Measurements from ENCODE around the gene KRTAP5-2. TPM values are rescaled to one million over a fixed set of nuclear protein-coding genes. Genes with fewer than 3 reads are reported as not detected.
"Not testable (repeated sequence)": the region's sequence is repeated elsewhere in the genome, so short reads cannot be mapped to it uniquely, and the experiment has no call there.

Gene KRTAP5-2
- polyA plus RNA-seq, 6 donors from 2014 or later: not detected

DNA sequence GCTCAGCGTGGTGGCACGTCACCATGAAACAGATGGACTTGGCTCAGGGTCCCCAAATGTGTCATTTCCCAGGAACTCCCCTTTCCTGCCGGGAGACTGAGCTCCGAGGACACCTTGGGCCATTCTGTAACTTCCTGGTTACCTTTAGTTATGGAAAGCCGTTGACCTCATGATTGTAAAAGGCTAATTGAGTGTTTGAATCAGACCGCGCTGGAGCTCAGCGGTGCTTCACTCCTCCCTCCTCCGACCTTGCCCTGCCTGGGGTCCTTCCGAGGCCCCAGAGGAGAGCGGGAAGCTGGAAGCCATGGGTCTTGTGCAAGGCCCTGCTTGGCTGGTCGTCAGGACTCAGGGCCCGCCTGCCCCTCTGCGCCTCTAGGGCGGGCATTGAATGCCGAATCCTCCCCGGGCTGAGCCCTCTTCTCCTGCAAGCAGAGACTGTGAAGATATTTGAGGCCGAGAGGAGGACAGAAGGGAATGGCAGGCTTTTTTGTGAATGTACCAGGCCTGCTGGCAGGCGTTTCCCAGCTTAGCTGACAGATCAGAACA lies 1.4 kb downstream of the KRTAP5-2 start:
- not testable (repeated sequence) for H3K4me1 Mint-ChIP-seq; H3K36me3 Mint-ChIP-seq; DNase-seq; H3K27ac Mint-ChIP-seq; ATAC-seq (ENCODE audit: low read depth in 2 of 2); H3K4me3 Mint-ChIP-seq; H3K9me3 Mint-ChIP-seq
- H3K27me3 Mint-ChIP-seq: peaks cover 47 to 70% (median 50%) of the 10 kb centered on the region in 3 donors

DNA sequence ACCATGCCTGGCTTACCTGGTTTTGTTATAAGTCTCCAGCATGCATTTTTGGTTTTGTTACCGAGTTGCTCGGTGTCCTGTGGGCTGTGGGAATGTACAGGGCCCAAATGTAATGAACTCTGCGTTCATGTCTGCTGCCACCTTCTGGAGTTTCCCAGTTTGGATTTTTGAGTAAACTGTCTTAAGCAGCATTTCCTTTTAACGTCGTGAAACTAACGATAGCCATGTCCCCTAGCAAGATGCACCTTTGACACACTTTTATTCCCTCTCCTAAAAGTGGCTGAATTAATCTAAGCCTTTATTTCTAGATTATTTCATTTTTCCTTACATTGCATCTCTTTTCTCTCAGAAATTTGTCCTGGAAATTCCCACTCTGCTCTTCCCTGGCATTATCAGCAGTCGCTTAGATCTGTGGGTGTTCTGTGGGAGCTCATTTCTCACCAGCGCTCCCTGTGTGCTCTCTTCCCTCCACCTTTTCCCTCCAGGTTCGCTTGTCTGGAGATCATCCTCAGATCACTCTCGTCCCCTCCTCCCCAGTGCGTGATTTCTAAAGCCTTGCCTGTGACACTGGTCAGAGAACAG lies 2.0 kb downstream of the KRTAP5-2 start:
- not testable (repeated sequence) for DNase-seq; H3K4me1 Mint-ChIP-seq; H3K9me3 Mint-ChIP-seq; ATAC-seq (ENCODE audit: low read depth in 2 of 2); H3K27ac Mint-ChIP-seq; H3K36me3 Mint-ChIP-seq; H3K4me3 Mint-ChIP-seq
- peaks cover 51 to 70% (median 53%) of the 10 kb centered on the region in 3 donors for H3K27me3 Mint-ChIP-seq

DNA sequence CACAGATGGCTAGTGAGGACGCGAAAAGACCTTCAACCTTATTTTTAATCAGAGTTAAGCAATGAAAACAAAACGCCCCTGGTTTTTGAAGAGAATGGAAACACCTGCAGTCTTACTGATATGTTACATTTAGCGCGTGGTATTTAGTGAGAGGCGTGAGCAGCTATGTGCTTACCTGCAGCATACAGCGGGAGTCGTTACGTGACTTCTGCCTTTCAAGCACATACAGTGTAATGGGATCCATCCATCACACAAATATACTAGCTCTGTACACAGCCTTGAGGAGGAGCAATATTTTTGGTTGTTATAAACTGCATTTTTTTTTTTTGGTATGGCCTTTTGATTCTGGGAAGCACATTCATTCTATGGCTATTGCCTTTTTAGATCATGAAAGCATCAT lies 5.5 kb downstream of the KRTAP5-2 start:
- peaks cover 0 to 13% (median 3%) of the 10 kb centered on the region in 7 donors for H3K9me3 Mint-ChIP-seq
- no peak overlapping the region for H3K27ac Mint-ChIP-seq
- H3K4me3 Mint-ChIP-seq: no peak overlapping the region
- H3K4me1 Mint-ChIP-seq: peaks cover 8 to 12% (median 12%) of the 10 kb centered on the region in 3 donors
- H3K27me3 Mint-ChIP-seq: peaks cover 38 to 60% (median 59%) of the 10 kb centered on the region in 3 donors
- no peak for ATAC-seq (ENCODE audit: low read depth in 2 of 2)
- H3K36me3 Mint-ChIP-seq: peaks cover 0 to 5% of the 10 kb centered on the region in 2 donors
- DNase-seq: no peak

DNA sequence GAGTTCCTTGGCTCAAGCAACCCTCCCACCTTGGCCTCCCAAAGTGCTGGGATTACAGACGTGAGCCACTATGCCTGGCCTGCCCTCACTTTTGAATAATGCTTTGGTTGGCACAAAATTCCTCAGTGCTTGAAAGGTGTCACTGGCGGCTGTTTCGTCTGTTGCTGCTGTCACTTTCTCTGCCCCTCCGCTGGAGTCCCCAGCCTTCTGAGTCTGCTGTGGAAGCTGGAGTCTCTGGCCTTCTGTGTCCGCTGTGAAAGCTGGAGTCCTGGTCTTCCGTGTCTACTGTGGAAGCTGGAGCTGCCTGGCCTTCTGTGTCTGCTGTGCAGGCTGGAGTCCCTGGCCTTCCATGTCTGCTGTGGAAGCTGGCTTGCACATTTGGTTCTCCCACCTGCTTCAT lies 8.1 kb downstream of the KRTAP5-2 start:
- Mint-ChIP-seq H3K4me1 (peaks cover 7 to 12% (median 8%) of the 10 kb centered on the region in 3 donors), H3K27ac (no peak overlapping the region), H3K4me3 (peak overlapping the region in 3 of 8 donors; percentile 24 to 39 (median 30)), H3K27me3 (peaks cover 32 to 51% (median 41%) of the 10 kb centered on the region in 3 donors), H3K36me3 (peaks cover 0 to 5% of the 10 kb centered on the region in 2 donors), H3K9me3 (peaks cover 0 to 15% (median 3%) of the 10 kb centered on the region in 7 donors)
- no peak for ATAC-seq (ENCODE audit: low read depth in 2 of 2)
- no peak for DNase-seq

DNA sequence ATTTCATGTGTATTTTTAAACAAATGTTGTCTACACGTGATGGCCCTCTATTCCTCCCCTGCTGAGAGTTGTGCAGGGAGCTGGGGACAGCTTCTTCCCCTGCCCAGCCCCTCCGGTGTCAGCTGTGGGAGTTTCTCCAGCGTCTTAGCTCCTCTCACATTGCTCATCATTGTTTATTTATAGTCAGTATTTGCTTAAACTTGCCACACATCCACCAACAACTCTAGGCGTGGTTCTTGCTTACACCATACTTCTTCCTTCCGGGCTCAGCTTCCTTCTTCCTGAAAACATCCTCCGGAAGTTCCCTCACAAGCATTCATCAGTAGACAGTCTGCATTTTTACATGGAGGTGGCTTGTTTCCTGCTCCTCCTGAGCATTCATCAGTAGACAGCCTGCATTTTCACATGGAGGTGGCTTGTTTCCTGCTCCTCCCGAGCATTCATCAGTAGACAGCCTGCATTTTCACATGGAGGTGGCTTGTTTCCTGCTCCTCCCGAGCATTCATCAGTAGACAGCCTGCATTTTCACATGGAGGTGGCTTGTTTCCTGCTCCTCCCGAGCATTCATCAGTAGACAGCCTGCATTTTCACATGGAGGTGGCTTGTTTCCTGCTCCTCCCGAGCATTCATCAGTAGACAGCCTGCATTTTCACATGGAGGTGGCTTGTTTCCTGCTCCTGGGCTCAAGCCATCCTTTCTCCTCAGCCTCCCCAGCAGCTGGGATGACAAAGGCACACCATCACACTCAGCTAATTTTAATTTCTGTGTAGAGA lies 8.7 kb downstream of the KRTAP5-2 start:
- Mint-ChIP-seq H3K4me3 (peak overlapping the region in 7 of 8 donors; percentile 38 to 89 (median 70)), H3K27me3 (peaks cover 32 to 49% (median 39%) of the 10 kb centered on the region in 3 donors), H3K27ac (peak overlapping the region in 3 of 6 donors; percentile 48 to 59 (median 59)), H3K4me1 (peaks cover 7 to 12% (median 8%) of the 10 kb centered on the region in 3 donors), H3K9me3 (peaks cover 0 to 15% (median 3%) of the 10 kb centered on the region in 7 donors)
- ATAC-seq (ENCODE audit: low read depth in 2 of 2): peak; percentile 54 to 72
- not testable (repeated sequence) for DNase-seq, H3K36me3 Mint-ChIP-seq

DNA sequence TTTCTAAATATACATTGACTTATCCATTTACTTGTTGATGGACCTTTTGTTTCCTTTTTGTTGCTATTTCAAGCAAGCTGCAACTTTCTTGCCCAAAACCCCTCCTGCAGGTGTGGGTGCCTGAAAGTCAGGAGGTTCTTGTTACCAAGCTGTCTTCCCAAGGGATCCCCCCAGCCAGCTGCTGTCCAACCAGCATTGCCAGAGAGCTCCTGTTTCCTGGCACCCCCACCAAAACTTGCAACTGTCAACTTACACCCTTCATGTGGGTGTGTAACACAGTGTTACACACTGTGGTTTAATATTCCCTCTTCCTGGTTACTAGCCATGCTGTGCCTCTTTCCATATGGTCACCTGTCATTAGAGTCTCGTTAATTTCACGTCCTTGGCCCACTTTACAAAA lies 11.4 kb downstream of the KRTAP5-2 start:
- H3K4me3 Mint-ChIP-seq: peak overlapping the region in 1 of 8 donors; percentile 25

DNA sequence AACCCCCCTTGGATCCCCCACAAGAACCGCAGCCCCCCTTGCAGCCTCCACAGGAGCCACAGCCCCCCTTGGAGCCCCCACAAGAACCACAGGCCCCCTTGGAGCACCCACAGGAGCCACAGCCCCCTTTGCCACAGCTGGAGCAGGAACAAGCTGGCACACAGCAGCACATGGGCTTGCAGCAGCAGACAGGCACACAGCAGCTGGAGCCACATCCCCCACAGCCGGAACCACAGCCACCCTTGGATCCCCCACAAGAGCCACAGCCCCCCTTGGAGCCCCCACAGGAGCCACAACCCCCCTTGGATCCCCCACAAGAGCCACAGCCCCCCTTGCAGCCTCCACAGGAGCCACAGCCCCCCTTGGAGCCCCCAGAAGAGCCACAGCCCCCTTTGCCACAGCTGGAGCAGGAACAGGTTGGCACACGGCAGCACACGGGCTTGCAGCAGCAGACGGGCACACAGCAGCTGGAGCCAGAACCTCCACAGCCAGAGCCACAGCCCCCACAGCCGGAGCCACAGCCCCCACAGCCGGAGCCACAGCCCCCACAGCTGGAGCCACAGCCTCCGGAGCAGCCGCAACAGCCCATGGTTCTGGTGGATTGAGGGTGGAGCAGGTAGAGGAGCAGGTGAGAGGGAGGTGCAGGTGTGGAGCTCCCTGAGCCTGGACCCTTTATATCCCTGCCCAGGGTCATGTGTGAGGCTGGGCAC lies 13.3 kb downstream of the KRTAP5-2 start, which contains the start of gene KRTAP5-1:
Gene KRTAP5-1 (minus strand): TSS at position 623 of the 710 bp plus-strand sequence. CDS start 34 bp downstream, at position 589.
- peaks cover 0 to 14% (median 8%) of the 10 kb centered on the region in 7 donors for H3K9me3 Mint-ChIP-seq
- not testable (repeated sequence) for ATAC-seq (ENCODE audit: low read depth in 2 of 2); H3K4me3 Mint-ChIP-seq; H3K4me1 Mint-ChIP-seq; H3K36me3 Mint-ChIP-seq; DNase-seq
- peaks cover 28 to 50% (median 42%) of the 10 kb centered on the region in 3 donors for H3K27me3 Mint-ChIP-seq
- peak within 1 kb of the TSS in 1 of 6 donors; percentile 63 for H3K27ac Mint-ChIP-seq

More for the DNA sequence above, 11.4 kb downstream of the KRTAP5-2 start:
- H3K27me3 Mint-ChIP-seq: peaks cover 24 to 53% (median 48%) of the 10 kb centered on the region in 3 donors
- no peak for ATAC-seq (ENCODE audit: low read depth in 2 of 2)
- H3K27ac Mint-ChIP-seq: no peak overlapping the region
- H3K9me3 Mint-ChIP-seq: peaks cover 0 to 15% (median 7%) of the 10 kb centered on the region in 7 donors
- peaks cover 0 to 5% of the 10 kb centered on the region in 2 donors for H3K36me3 Mint-ChIP-seq
- no peak for DNase-seq
- H3K4me1 Mint-ChIP-seq: peaks cover 6 to 8% (median 7%) of the 10 kb centered on the region in 3 donors

DNA sequence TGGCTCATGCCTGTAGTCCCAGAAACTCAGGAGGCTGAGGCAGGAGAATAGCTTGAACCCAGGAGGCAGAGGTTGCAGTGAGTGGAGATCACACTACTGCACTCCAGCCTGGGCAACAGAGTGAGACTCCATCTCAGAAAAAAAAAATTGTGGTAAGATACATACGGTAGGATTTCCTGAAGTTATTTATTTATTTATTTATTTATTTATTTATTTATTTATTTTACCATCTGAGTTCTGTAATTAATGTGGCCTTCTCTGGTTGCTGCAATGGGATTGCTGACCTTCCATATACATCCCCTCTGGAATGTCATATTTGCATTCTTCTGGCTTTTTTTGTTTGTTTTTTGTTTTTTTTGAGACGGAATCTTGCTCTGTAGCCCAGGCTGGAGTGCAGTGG lies 15.2 kb downstream of the KRTAP5-2 start:
- not testable (repeated sequence) for DNase-seq; H3K4me3 Mint-ChIP-seq; H3K4me1 Mint-ChIP-seq; ATAC-seq (ENCODE audit: low read depth in 2 of 2); H3K27ac Mint-ChIP-seq
- Mint-ChIP-seq H3K36me3 (peaks cover 0 to 13% of the 10 kb centered on the region in 2 donors), H3K27me3 (peaks cover 26 to 66% (median 37%) of the 10 kb centered on the region in 3 donors), H3K9me3 (peaks cover 5 to 19% (median 15%) of the 10 kb centered on the region in 7 donors)

DNA sequence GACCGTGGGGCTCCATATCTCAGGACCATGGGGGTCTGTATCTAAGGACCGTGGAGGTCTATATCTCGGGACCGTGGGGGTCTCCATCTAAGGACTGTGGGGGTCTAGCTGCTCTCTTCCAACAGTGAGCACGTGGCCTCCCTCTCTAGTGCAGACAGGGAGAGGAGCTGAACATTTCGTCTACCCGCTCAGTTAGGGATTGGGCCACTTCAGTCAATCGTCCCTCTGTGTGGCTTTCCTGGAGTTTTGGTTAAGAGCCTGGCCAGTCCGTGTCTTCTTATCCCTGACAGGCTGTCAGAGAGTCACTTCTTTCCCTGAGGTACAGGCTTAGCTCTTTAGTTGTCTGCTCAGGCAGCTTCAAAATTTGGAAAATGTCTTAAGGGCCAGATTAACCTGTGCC lies 16.1 kb downstream of the KRTAP5-2 start:
- peaks cover 25 to 57% (median 37%) of the 10 kb centered on the region in 3 donors for H3K27me3 Mint-ChIP-seq
- no peak for ATAC-seq (ENCODE audit: low read depth in 2 of 2)
- H3K9me3 Mint-ChIP-seq: peaks cover 5 to 19% (median 15%) of the 10 kb centered on the region in 7 donors
- H3K36me3 Mint-ChIP-seq: peaks cover 0 to 14% of the 10 kb centered on the region in 2 donors
- H3K27ac Mint-ChIP-seq: no peak overlapping the region
- DNase-seq: no peak
- H3K4me1 Mint-ChIP-seq: no peaks in the 10 kb centered on the region
- no peak overlapping the region for H3K4me3 Mint-ChIP-seq

DNA sequence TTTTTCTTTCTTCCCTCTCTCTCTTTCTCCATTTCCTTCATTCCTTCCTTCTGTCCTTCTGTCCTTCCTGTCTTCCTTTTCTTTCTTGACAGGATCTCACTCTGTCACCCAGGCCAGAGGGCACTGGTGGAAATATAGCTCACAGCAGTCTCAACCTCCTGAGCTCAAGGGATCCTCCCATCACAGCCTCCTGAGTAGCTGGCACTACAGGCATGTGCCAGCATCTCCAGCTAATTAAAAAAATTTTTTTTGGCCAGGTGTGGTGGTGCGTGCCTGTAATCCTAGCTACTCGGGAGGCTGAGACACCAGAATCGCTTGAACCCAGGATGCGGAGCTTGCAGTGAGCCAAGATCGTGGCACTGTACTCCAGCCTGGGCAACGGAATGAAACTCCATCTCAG lies 21.3 kb downstream of the KRTAP5-2 start:
- ATAC-seq (ENCODE audit: low read depth in 2 of 2) (no peak), DNase-seq (no peak)
- H3K4me3 Mint-ChIP-seq: peak overlapping the region in 1 of 8 donors; percentile 75
- peaks cover 5 to 17% (median 13%) of the 10 kb centered on the region in 7 donors for H3K9me3 Mint-ChIP-seq
- H3K36me3 Mint-ChIP-seq: peaks cover 0 to 14% of the 10 kb centered on the region in 2 donors
- peaks cover 17 to 46% (median 25%) of the 10 kb centered on the region in 3 donors for H3K27me3 Mint-ChIP-seq
- peaks cover 6 to 13% (median 10%) of the 10 kb centered on the region in 3 donors for H3K4me1 Mint-ChIP-seq
- H3K27ac Mint-ChIP-seq: no peak overlapping the region

DNA sequence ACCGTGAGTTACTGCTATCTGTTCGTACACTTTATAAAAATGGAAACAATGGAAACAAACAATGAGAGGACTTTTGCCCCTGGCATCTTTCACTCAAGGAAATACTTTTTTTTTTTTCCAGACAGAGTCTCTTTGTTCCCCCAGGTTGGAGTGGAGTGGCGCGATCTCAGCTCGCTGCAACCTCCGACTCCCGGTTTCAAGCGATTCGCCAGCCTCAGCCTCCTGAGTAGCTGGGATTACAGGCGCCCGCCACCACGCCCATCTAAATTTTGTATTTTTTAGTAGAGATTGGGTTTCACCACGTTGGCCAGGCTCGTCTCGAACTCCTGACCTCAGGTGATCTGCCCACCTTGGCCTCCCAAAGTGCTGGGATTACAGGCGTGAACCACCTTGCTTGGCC lies 22.3 kb downstream of the KRTAP5-2 start:
- not testable (repeated sequence) for DNase-seq

DNA sequence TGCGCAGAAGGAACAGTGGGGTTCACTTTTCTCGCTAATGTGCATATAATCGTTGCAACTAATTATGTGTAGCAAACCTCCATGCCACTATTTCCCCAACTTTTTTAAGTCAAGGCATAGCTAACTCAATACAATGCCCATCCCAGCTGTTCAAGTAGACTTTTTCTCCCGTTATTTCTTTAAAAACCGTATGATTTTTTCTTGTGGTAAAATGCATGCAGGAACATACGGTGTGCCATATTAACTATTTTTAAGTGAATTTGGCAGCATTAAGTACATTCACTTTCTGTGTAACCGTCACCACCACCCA lies 23.2 kb downstream of the KRTAP5-2 start:
- ATAC-seq (ENCODE audit: low read depth in 2 of 2) (no peak), DNase-seq (no peak)
- Mint-ChIP-seq H3K4me1 (peaks cover 6 to 13% (median 13%) of the 10 kb centered on the region in 3 donors), H3K27me3 (peaks cover 8 to 50% (median 24%) of the 10 kb centered on the region in 3 donors), H3K9me3 (peaks cover 5 to 15% (median 11%) of the 10 kb centered on the region in 7 donors), H3K27ac (no peak overlapping the region), H3K4me3 (peak overlapping the region in 7 of 8 donors; percentile 33 to 82 (median 70)), H3K36me3 (peaks cover 0 to 14% of the 10 kb centered on the region in 2 donors)

More for the DNA sequence above, 22.3 kb downstream of the KRTAP5-2 start:
- not testable (repeated sequence) for ATAC-seq (ENCODE audit: low read depth in 2 of 2); H3K27ac Mint-ChIP-seq
- Mint-ChIP-seq H3K27me3 (peaks cover 9 to 41% (median 21%) of the 10 kb centered on the region in 3 donors), H3K36me3 (peaks cover 0 to 14% of the 10 kb centered on the region in 2 donors), H3K9me3 (peaks cover 5 to 15% (median 11%) of the 10 kb centered on the region in 7 donors), H3K4me1 (peaks cover 6 to 13% (median 11%) of the 10 kb centered on the region in 3 donors), H3K4me3 (peak overlapping the region in 4 of 8 donors; percentile 30 to 77 (median 46))

Data from naive B cell (primary cell).